ENCODE measurements around the gene BSDC1.

DNA sequence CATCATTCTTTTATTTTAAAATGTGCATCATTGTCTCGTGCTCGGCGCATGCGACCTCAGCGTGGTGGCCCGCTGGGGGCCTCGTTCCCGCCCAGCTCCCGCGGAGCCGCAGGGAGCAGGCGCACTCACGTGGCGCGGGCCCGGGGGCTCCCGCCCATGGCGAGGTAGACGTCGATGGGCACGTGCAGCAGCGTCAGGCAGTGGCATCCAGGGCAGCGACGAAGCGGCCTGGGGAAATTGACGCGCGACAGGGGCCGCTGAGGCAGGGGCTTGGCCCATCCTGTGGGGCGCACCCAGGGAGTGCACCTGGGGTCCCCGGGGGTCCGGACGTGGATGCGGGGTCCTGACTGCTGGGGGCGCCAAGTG lies 33.0 kb downstream of the BSDC1 start:
- TF ChIP-seq, protein P1, sequence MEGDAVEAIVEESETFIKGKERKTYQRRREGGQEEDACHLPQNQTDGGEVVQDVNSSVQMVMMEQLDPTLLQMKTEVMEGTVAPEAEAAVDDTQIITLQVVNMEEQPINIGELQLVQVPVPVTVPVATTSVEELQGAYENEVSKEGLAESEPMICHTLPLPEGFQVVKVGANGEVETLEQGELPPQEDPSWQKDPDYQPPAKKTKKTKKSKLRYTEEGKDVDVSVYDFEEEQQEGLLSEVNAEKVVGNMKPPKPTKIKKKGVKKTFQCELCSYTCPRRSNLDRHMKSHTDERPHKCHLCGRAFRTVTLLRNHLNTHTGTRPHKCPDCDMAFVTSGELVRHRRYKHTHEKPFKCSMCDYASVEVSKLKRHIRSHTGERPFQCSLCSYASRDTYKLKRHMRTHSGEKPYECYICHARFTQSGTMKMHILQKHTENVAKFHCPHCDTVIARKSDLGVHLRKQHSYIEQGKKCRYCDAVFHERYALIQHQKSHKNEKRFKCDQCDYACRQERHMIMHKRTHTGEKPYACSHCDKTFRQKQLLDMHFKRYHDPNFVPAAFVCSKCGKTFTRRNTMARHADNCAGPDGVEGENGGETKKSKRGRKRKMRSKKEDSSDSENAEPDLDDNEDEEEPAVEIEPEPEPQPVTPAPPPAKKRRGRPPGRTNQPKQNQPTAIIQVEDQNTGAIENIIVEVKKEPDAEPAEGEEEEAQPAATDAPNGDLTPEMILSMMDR (IDR thresholded peaks at IDR 0.05; ENCODE audit: low read length) = no peak
- no peak for TF ChIP-seq EZH2 (IDR thresholded peaks at IDR 0.05; ENCODE audit: borderline replicate concordance, low read length)

Data from OCI-LY1 (cell line).